AG09319 (cell line): ENCODE measurements around the gene VPS18.
A peak's percentile ranks its signal among the peaks of the same experiment; 100 is the strongest.

Experiments used
- DNase-seq: peaks from one replicate; pipeline ENCODE4 v3.0.0-alpha.2; 2010; ENCODE audit warnings: low read depth; ENCODE audit errors: extremely low read depth
- CTCF ChIP-seq: IDR thresholded peaks from 2 replicates; pipeline ENCODE4 v1.5.1; 2011; ENCODE audit warnings: low read depth, mild to moderate bottlenecking, inconsistent platforms, low read length, moderate library complexity

Gene VPS18

GRCh38 chr15:40871749-40872617 is 22.3 kb upstream of the VPS18 start:
- no peak for DNase-seq
- no peak for TF ChIP-seq CTCF

- no peak for DNase-seq
- no peak for TF ChIP-seq CTCF
Measured at GRCh38 chr15:40872791-40873693, 21.2 kb upstream of the VPS18 start.

- no peak for DNase-seq
- TF ChIP-seq CTCF = peak; percentile 18
Measured at GRCh38 chr15:40873694-40874561, 20.3 kb upstream of the VPS18 start, which contains the start of gene RHOV. RHOV (minus strand) TSS chr15:40874234; CDS start chr15:40874139, 95 bp downstream.

GRCh38 chr15:40875991-40876730 is 18.1 kb upstream of the VPS18 start:
- no peak for DNase-seq
- no peak for TF ChIP-seq CTCF

- no peak for TF ChIP-seq CTCF
- DNase-seq = no peak
Measured at GRCh38 chr15:40877694-40878093, 16.6 kb upstream of the VPS18 start.

GRCh38 chr15:40878785-40879184 is 15.5 kb upstream of the VPS18 start:
- TF ChIP-seq CTCF = no peak
- DNase-seq = no peak
